ENCODE results near the gene BCL6B.

GRCh38 chr17:6985266-6985665 is 37.6 kb upstream of the BCL6B start:
- TF ChIP-seq CTCF (IDR thresholded peaks at IDR 0.05): no peak
- TF ChIP-seq POLR2A (IDR thresholded peaks at IDR 0.05): no peak
